ENCODE measurements around the gene BPIFB4. TPM values are rescaled to one million over a fixed set of nuclear protein-coding genes. Genes with fewer than 3 reads are reported as not detected.

The BPIFB4 gene
- total and polyA plus RNA-seq, 2 of the 4 experiments (the other 2 are of a cell fraction) = not detected

GRCh38 chr20:33030076-33030475 lies 49.4 kb upstream of the BPIFB4 start:
- Histone ChIP-seq H3K23ac (ENCODE audit: low read depth, low read length) (no peak overlapping the region), H3K79me1 (ENCODE audit: low read depth in 1 of 2, low read length in 2 of 2) (no peaks in the 10 kb centered on the region), H3K9me3 (ENCODE audit: control insufficient read depth, insufficient read depth, low read length) (no peaks in the 10 kb centered on the region), H3K4me1 (ENCODE audit: control insufficient read depth, insufficient read depth, low read length) (no peaks in the 10 kb centered on the region), H4K20me1 (ENCODE audit: insufficient read depth, low read length) (no peaks in the 10 kb centered on the region), H3K4me2 (ENCODE audit: low read depth, low read length) (no peak overlapping the region), H3K36me3 (ENCODE audit: control insufficient read depth, insufficient read depth, low read length) (no peaks in the 10 kb centered on the region), H2AFZ (replicated peaks; ENCODE audit: low read length, poor library complexity) (no peak overlapping the region), H3K56ac (ENCODE audit: extremely low read depth, insufficient read depth, low read length) (no peak overlapping the region), H2BK20ac (ENCODE audit: low read depth, low read length) (no peak overlapping the region), H3K9me1 (ENCODE audit: insufficient read depth, low read length) (no peaks in the 10 kb centered on the region), H3K27ac (ENCODE audit: insufficient read depth, low read length) (no peak overlapping the region), H3K14ac (replicated peaks; ENCODE audit: low read depth, low read length) (no peak overlapping the region), H2AK5ac (ENCODE audit: low read depth, low read length) (no peak overlapping the region), H4K8ac (ENCODE audit: low read depth in 2 of 2, low read length in 2 of 2) (no peak overlapping the region), H3K9ac (ENCODE audit: low read depth, low read length) (no peak overlapping the region), H2AK9ac (replicated peaks; ENCODE audit: low read depth, low read length, poor library complexity) (no peak overlapping the region), H3K27me3 (ENCODE audit: control insufficient read depth, insufficient read depth, low read length) (no peaks in the 10 kb centered on the region), H4K5ac (ENCODE audit: low read depth, low read length) (no peak overlapping the region), H2BK120ac (ENCODE audit: low read depth, low read length) (no peak overlapping the region), H2BK15ac (ENCODE audit: low read depth, low read length) (no peak overlapping the region), H3K4me3 (ENCODE audit: insufficient read depth, low read depth, low read length) (no peak overlapping the region), H4K91ac (ENCODE audit: insufficient read depth, low read depth, low read length) (no peak overlapping the region), H3K4ac (ENCODE audit: low read depth, low read length) (no peak overlapping the region), H2BK5ac (ENCODE audit: low read depth, low read length, poor library complexity, severe bottlenecking) (no peak overlapping the region), H3K18ac (ENCODE audit: low read depth, low read length) (no peak overlapping the region)
- DNase-seq (no peak), ATAC-seq (ENCODE audit: low read depth) (no peak)
- in situ Hi-C loops (cut with MboI; ENCODE audit: low sequenced_read_pairs) = no loop called here
- no TSS peak for BruUV-seq (replicated peaks)
- POLR2A ChIA-PET (ENCODE audit: unreplicated experiment) = no interaction called here
- dilution Hi-C loops (cut with HindIII; ENCODE audit: low sequenced_read_pairs, unreplicated experiment) = no loop called here
- no peak for TF ChIP-seq ELK1 (IDR thresholded peaks at IDR 0.05; ENCODE audit: borderline replicate concordance, low read depth, low read length)
- no peak for TF ChIP-seq MAZ (IDR thresholded peaks at IDR 0.05; ENCODE audit: borderline replicate concordance, low read depth, low read length)
- intact Hi-C loops (cut with micrococcal nuclease) = no loop called here
- CTCF ChIA-PET = no interaction called here
- WGBS, 2 experiments (ENCODE audit: extremely low coverage in 2 of 2, insufficient read length in 1 of 2) = no CpG with 5 or more reads among the region's 9 CpGs

Data from IMR-90 (cell line).